ENCODE measurements around the gene KIAA1671. TPM values are rescaled to one million over a fixed set of nuclear protein-coding genes. Genes with fewer than 3 reads are reported as not detected.

Gene KIAA1671
- total RNA-seq, 4 donors from 2014 or later = 30.6 to 52.7 (median 39.9) TPM

DNA sequence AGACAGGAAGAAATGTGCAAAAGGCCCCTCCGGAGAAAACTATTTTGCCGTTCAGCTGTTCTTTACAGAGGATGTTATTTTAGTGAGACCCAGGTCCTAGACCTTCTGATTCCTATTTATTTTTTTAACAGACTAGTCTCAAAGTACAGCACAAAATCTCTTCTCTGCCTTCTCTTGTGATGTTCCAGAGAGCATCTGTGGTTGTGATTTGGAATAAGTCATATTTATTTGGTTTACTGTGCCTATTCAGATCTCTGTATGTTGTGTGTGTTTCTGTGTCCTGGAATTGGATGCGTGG lies 26.1 kb upstream of the KIAA1671 start:
- peaks cover 0 to 15% (median 0%) of the 10 kb centered on the region in 4 donors for H3K9me3 ChIP-seq
- H3K27me3 ChIP-seq = no peaks in the 10 kb centered on the region
- no peak for DNase-seq (ENCODE audit: low spot score in 2 of 2)

DNA sequence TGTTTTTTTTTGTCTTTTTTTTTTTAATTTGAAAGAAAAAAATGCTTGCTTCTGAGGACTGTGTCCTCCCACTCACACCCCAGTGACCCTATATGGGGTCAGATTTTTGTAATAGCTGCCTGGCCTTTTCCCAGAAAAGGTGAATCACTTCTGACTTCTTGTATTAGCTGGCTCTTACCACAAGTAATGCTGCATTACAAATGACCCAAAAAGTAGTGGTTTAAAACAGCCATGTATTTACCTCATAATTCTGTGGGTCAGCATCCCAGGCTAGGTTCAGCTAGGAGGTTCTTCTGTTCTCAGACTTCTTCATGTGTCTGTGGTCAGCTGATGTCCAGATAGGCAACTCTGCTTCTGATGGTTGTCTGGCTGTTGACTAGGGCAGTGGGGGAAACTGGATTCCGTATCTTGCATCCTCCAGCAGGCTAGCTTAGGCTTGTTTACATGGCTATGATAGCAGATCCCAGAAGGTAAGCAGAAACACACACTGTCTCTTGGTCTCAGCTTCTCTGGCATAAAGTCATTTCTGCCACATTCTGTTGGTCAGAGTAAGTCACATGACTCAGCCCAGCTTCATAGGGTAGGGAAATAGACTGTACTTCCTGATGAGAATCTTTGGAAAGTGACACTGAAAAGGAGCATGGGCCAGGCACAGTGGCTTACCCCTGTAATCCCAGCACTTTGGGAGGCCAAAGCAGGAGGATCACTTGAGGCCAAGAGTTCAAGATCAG lies 25.5 kb upstream of the KIAA1671 start:
- Histone ChIP-seq H3K4me1 (peaks cover 0 to 3% (median 0%) of the 10 kb centered on the region in 4 donors), H3K27me3 (no peaks in the 10 kb centered on the region), H3K9me3 (peaks cover 0 to 15% (median 0%) of the 10 kb centered on the region in 4 donors), H3K36me3 (peaks cover 0 to 6% (median 0%) of the 10 kb centered on the region in 3 donors), H3K27ac (no peak overlapping the region), H3K4me3 (no peak overlapping the region)
- 80 to 86% methylated on average over 1 of the region's 1 CpG for WGBS, 2 donors
- DNase-seq (ENCODE audit: low spot score in 2 of 2) = no peak
- no peak for TF ChIP-seq EP300 (IDR thresholded peaks at IDR 0.05)
- TF ChIP-seq CTCF (IDR thresholded peaks at IDR 0.05) = no peak
- TF ChIP-seq POLR2A (IDR thresholded peaks at IDR 0.05) = no peak

More for the DNA sequence above, 26.1 kb upstream of the KIAA1671 start:
- 27 to 31% methylated on average over 3 of the region's 3 CpGs for WGBS, 2 donors
- no peak for TF ChIP-seq CTCF (IDR thresholded peaks at IDR 0.05)
- no peak for TF ChIP-seq POLR2A (IDR thresholded peaks at IDR 0.05)
- TF ChIP-seq EP300 (IDR thresholded peaks at IDR 0.05) = no peak
- H3K27ac ChIP-seq = no peak overlapping the region
- peaks cover 0 to 3% (median 0%) of the 10 kb centered on the region in 4 donors for H3K4me1 ChIP-seq
- no peak overlapping the region for H3K4me3 ChIP-seq
- H3K36me3 ChIP-seq = peaks cover 0 to 6% (median 0%) of the 10 kb centered on the region in 3 donors

GRCh38 chr22:24928322-24928721 lies 24.2 kb upstream of the KIAA1671 start:
- TF ChIP-seq CTCF (IDR thresholded peaks at IDR 0.05) (no peak), EP300 (IDR thresholded peaks at IDR 0.05) (no peak), POLR2A (IDR thresholded peaks at IDR 0.05) (no peak)
- no peak overlapping the region for H3K4me3 ChIP-seq
- H3K4me1 ChIP-seq = peaks cover 0 to 3% (median 0%) of the 10 kb centered on the region in 4 donors
- DNase-seq (ENCODE audit: low spot score in 2 of 2) = no peak
- WGBS, 2 donors = 86 to 93% methylated on average over 7 of the region's 7 CpGs
- peaks cover 0 to 15% (median 0%) of the 10 kb centered on the region in 4 donors for H3K9me3 ChIP-seq
- peaks cover 0 to 6% (median 0%) of the 10 kb centered on the region in 3 donors for H3K36me3 ChIP-seq
- no peak overlapping the region for H3K27ac ChIP-seq
- H3K27me3 ChIP-seq = no peaks in the 10 kb centered on the region

DNA sequence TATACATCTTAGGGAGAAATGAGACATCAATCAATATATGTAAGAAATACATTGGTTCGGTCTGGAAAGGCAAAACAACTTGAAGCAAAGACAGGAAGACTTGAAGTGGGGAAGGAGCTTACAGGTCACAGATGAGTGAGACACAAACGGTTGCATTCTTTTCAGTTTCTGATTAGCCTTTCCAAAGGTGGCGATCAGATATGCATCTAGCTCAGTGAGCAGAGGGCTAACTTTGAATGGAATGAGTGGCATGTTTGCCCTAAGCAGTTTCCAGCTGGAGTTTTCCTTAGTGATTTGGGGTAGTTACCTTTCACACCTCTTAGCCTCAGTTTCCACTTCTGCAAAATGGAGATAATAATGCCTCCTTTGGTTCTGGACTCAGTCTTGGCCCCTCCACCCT lies 21.8 kb upstream of the KIAA1671 start:
- WGBS, 2 donors = 75 to 95% methylated on average over 3 of the region's 3 CpGs
- Histone ChIP-seq H3K4me1 (peaks cover 0 to 3% (median 0%) of the 10 kb centered on the region in 4 donors), H3K27ac (no peak overlapping the region)

More for the DNA sequence above, 21.8 kb upstream of the KIAA1671 start:
- peaks cover 0 to 15% (median 0%) of the 10 kb centered on the region in 4 donors for H3K9me3 ChIP-seq
- DNase-seq (ENCODE audit: low spot score in 2 of 2) = no peak
- no peak overlapping the region for H3K4me3 ChIP-seq
- no peak for TF ChIP-seq POLR2A (IDR thresholded peaks at IDR 0.05)
- TF ChIP-seq CTCF (IDR thresholded peaks at IDR 0.05) = no peak
- TF ChIP-seq EP300 (IDR thresholded peaks at IDR 0.05) = no peak
- H3K27me3 ChIP-seq = no peaks in the 10 kb centered on the region
- H3K36me3 ChIP-seq = no peaks in the 10 kb centered on the region
